ENCODE measurements around the gene KRTAP13-3. TPM values are rescaled to one million over a fixed set of nuclear protein-coding genes. Genes with fewer than 3 reads are reported as not detected.

Gene KRTAP13-3
- total and polyA plus RNA-seq, 5 donors: not detected

GRCh38 chr21:30430170-30430655 lies 4.5 kb upstream of the KRTAP13-3 start, which contains the start of gene KRTAP13-4:
Gene KRTAP13-4 (plus strand): TSS chr21:30430220. CDS start chr21:30430276, 56 bp downstream.
- no peaks in the 10 kb centered on the region for H3K9me3 ChIP-seq (ENCODE audit: control insufficient read depth, low read length)
- no peaks in the 10 kb centered on the region for H3K27me3 ChIP-seq (ENCODE audit: control insufficient read depth, insufficient read depth)
- no peak for DNase-seq
- H3K4me3 ChIP-seq (ENCODE audit: low read length): no peak within 1 kb of the TSS
- WGBS: 75% methylated on average over 9 of the region's 9 CpGs
- ATAC-seq: no peak
- H3K27ac ChIP-seq (ENCODE audit: low read length): no peak within 1 kb of the TSS
- intact Hi-C loops (cut with DNase I): loop anchor here in 3 of 4 donors (10.0 kb wide), 3 partner anchors 85 to 655 kb away; partner anchors contain the start of genes KRTAP23-1 (in 1 of the 3) and KRTAP27-1 (in 1 of the 3)
- no peaks in the 10 kb centered on the region for H3K4me1 ChIP-seq (ENCODE audit: control insufficient read depth, insufficient read depth, low read length)

- DNase-seq: no peak
- intact Hi-C loops (cut with DNase I): no loop called here
- no peaks in the 10 kb centered on the region for H3K4me1 ChIP-seq (ENCODE audit: control insufficient read depth, insufficient read depth, low read length)
- no peak overlapping the region for H3K27ac ChIP-seq (ENCODE audit: low read length)
- no peaks in the 10 kb centered on the region for H3K27me3 ChIP-seq (ENCODE audit: control insufficient read depth, insufficient read depth)
- no peaks in the 10 kb centered on the region for H3K9me3 ChIP-seq (ENCODE audit: control insufficient read depth, low read length)
- ATAC-seq: no peak
- WGBS: 51% methylated on average over 3 of the region's 3 CpGs
- no peak overlapping the region for H3K4me3 ChIP-seq (ENCODE audit: low read length)
Observed at GRCh38 chr21:30426731-30427130, 1.0 kb upstream of the KRTAP13-3 start.

- ATAC-seq (no peak), DNase-seq (no peak)
- no peak overlapping the region for H3K27ac ChIP-seq (ENCODE audit: low read length)
- intact Hi-C loops (cut with DNase I): no loop called here
- 76% methylated on average over 5 of the region's 5 CpGs for WGBS
- H3K4me3 ChIP-seq (ENCODE audit: low read length): no peak overlapping the region
- no peaks in the 10 kb centered on the region for H3K27me3 ChIP-seq (ENCODE audit: control insufficient read depth, insufficient read depth)
- H3K4me1 ChIP-seq (ENCODE audit: control insufficient read depth, insufficient read depth, low read length): no peaks in the 10 kb centered on the region
- no peaks in the 10 kb centered on the region for H3K9me3 ChIP-seq (ENCODE audit: control insufficient read depth, low read length)
Observed at GRCh38 chr21:30415993-30416392, 9.7 kb downstream of the KRTAP13-3 start.

GRCh38 chr21:30408782-30409494 lies 16.8 kb downstream of the KRTAP13-3 start:
- Histone ChIP-seq H3K27ac (ENCODE audit: low read length) (no peak overlapping the region), H3K4me3 (ENCODE audit: low read length) (no peak overlapping the region), H3K4me1 (ENCODE audit: control insufficient read depth, insufficient read depth, low read length) (no peaks in the 10 kb centered on the region), H3K27me3 (ENCODE audit: control insufficient read depth, insufficient read depth) (no peaks in the 10 kb centered on the region), H3K9me3 (ENCODE audit: control insufficient read depth, low read length) (no peaks in the 10 kb centered on the region)
- peak; percentile 72 to 78 for ATAC-seq
- 25% methylated on average over 14 of the region's 14 CpGs for WGBS
- peak; percentile 44 to 55 (median 46) for DNase-seq
- intact Hi-C loops (cut with DNase I): no loop called here

GRCh38 chr21:30395731-30396130 lies 30.0 kb downstream of the KRTAP13-3 start, which contains the start of gene KRTAP13-1:
Gene KRTAP13-1 (plus strand): TSS chr21:30396031. CDS start chr21:30396087, 56 bp downstream.
- no peak for ATAC-seq
- H3K4me1 ChIP-seq (ENCODE audit: control insufficient read depth, insufficient read depth, low read length): no peaks in the 10 kb centered on the region
- no peak for DNase-seq
- no peaks in the 10 kb centered on the region for H3K27me3 ChIP-seq (ENCODE audit: control insufficient read depth, insufficient read depth)
- WGBS: 80% methylated on average over 4 of the region's 4 CpGs
- intact Hi-C loops (cut with DNase I): no loop called here
- no peak within 1 kb of the TSS for H3K4me3 ChIP-seq (ENCODE audit: low read length)
- H3K9me3 ChIP-seq (ENCODE audit: control insufficient read depth, low read length): no peaks in the 10 kb centered on the region
- H3K27ac ChIP-seq (ENCODE audit: low read length): no peak within 1 kb of the TSS

- H3K27ac ChIP-seq (ENCODE audit: low read length): no peak overlapping the region
- H3K4me1 ChIP-seq (ENCODE audit: control insufficient read depth, insufficient read depth, low read length): no peaks in the 10 kb centered on the region
- intact Hi-C loops (cut with DNase I): no loop called here
- H3K27me3 ChIP-seq (ENCODE audit: control insufficient read depth, insufficient read depth): no peaks in the 10 kb centered on the region
- DNase-seq (no peak), ATAC-seq (no peak)
- H3K4me3 ChIP-seq (ENCODE audit: low read length): no peak overlapping the region
- no peaks in the 10 kb centered on the region for H3K9me3 ChIP-seq (ENCODE audit: control insufficient read depth, low read length)
- 25% methylated on average over 2 of the region's 2 CpGs for WGBS
Observed at GRCh38 chr21:30391492-30392025, 34.2 kb downstream of the KRTAP13-3 start.

- Histone ChIP-seq H3K27me3 (ENCODE audit: control insufficient read depth, insufficient read depth) (no peaks in the 10 kb centered on the region), H3K4me3 (ENCODE audit: low read length) (no peak overlapping the region), H3K4me1 (ENCODE audit: control insufficient read depth, insufficient read depth, low read length) (no peaks in the 10 kb centered on the region), H3K9me3 (ENCODE audit: control insufficient read depth, low read length) (no peaks in the 10 kb centered on the region), H3K27ac (ENCODE audit: low read length) (no peak overlapping the region)
- intact Hi-C loops (cut with DNase I): no loop called here
- WGBS: 27% methylated on average over 1 of the region's 1 CpG
- ATAC-seq (no peak), DNase-seq (no peak)
Observed at GRCh38 chr21:30382201-30382600, 43.5 kb downstream of the KRTAP13-3 start.

Other genes starting within 250 kb of the KRTAP13-3 start
- not detected for gene CLDN8, start 209.8 kb downstream of the KRTAP13-3 start, total RNA-seq
- gene CLDN8, start 209.8 kb downstream of the KRTAP13-3 start, polyA plus RNA-seq: not detected
- not detected for gene KRTAP24-1, start 143.0 kb downstream of the KRTAP13-3 start, total RNA-seq
- not detected for gene KRTAP24-1, start 143.0 kb downstream of the KRTAP13-3 start, polyA plus RNA-seq
- not detected for gene KRTAP25-1, start 136.4 kb downstream of the KRTAP13-3 start, total RNA-seq
- not detected for gene KRTAP25-1, start 136.4 kb downstream of the KRTAP13-3 start, polyA plus RNA-seq
- not detected for gene KRTAP26-1, start 105.6 kb downstream of the KRTAP13-3 start, total RNA-seq
- gene KRTAP26-1, start 105.6 kb downstream of the KRTAP13-3 start, polyA plus RNA-seq: not detected
- gene KRTAP27-1, start 88.2 kb downstream of the KRTAP13-3 start, total RNA-seq: not detected
- gene KRTAP27-1, start 88.2 kb downstream of the KRTAP13-3 start, polyA plus RNA-seq: not detected
- gene KRTAP23-1, start 77.3 kb downstream of the KRTAP13-3 start, total RNA-seq: not detected
- not detected for gene KRTAP23-1, start 77.3 kb downstream of the KRTAP13-3 start, polyA plus RNA-seq
- not detected for gene KRTAP13-2, start 53.7 kb downstream of the KRTAP13-3 start, total RNA-seq
- gene KRTAP13-2, start 53.7 kb downstream of the KRTAP13-3 start, polyA plus RNA-seq: not detected
- not detected for gene KRTAP13-1, start 29.9 kb downstream of the KRTAP13-3 start, total RNA-seq
- not detected for gene KRTAP13-1, start 29.9 kb downstream of the KRTAP13-3 start, polyA plus RNA-seq
- gene KRTAP13-4, start 4.3 kb upstream of the KRTAP13-3 start, total RNA-seq: not detected
- gene KRTAP13-4, start 4.3 kb upstream of the KRTAP13-3 start, polyA plus RNA-seq: not detected
- not detected for gene KRTAP15-1, start 14.3 kb upstream of the KRTAP13-3 start, total RNA-seq
- gene KRTAP15-1, start 14.3 kb upstream of the KRTAP13-3 start, polyA plus RNA-seq: not detected
- gene KRTAP19-1, start 54.4 kb upstream of the KRTAP13-3 start, total RNA-seq: not detected
- gene KRTAP19-1, start 54.4 kb upstream of the KRTAP13-3 start, polyA plus RNA-seq: not detected
- gene KRTAP19-2, start 61.5 kb upstream of the KRTAP13-3 start, total RNA-seq: not detected
- gene KRTAP19-2, start 61.5 kb upstream of the KRTAP13-3 start, polyA plus RNA-seq: not detected
- gene KRTAP19-3, start 66.1 kb upstream of the KRTAP13-3 start, total RNA-seq: not detected
- gene KRTAP19-3, start 66.1 kb upstream of the KRTAP13-3 start, polyA plus RNA-seq: not detected
- not detected for gene KRTAP19-4, start 71.2 kb upstream of the KRTAP13-3 start, total RNA-seq
- gene KRTAP19-4, start 71.2 kb upstream of the KRTAP13-3 start, polyA plus RNA-seq: not detected
- not detected for gene KRTAP19-5, start 76.2 kb upstream of the KRTAP13-3 start, total RNA-seq
- gene KRTAP19-5, start 76.2 kb upstream of the KRTAP13-3 start, polyA plus RNA-seq: not detected
- gene KRTAP19-6, start 115.9 kb upstream of the KRTAP13-3 start, total RNA-seq: not detected
- not detected for gene KRTAP19-6, start 115.9 kb upstream of the KRTAP13-3 start, polyA plus RNA-seq
- gene KRTAP19-7, start 135.4 kb upstream of the KRTAP13-3 start, total RNA-seq: not detected
- gene KRTAP19-7, start 135.4 kb upstream of the KRTAP13-3 start, polyA plus RNA-seq: 0.52 TPM
- gene KRTAP22-2, start 164.5 kb upstream of the KRTAP13-3 start, total RNA-seq: not detected
- gene KRTAP22-2, start 164.5 kb upstream of the KRTAP13-3 start, polyA plus RNA-seq: not detected
- gene KRTAP6-3, start 166.5 kb upstream of the KRTAP13-3 start, total RNA-seq: not detected
- not detected for gene KRTAP6-3, start 166.5 kb upstream of the KRTAP13-3 start, polyA plus RNA-seq
- gene KRTAP6-2, start 173.0 kb upstream of the KRTAP13-3 start, total RNA-seq: not detected
- gene KRTAP6-2, start 173.0 kb upstream of the KRTAP13-3 start, polyA plus RNA-seq: not detected
- not detected for gene KRTAP22-1, start 175.2 kb upstream of the KRTAP13-3 start, total RNA-seq
- gene KRTAP22-1, start 175.2 kb upstream of the KRTAP13-3 start, polyA plus RNA-seq: not detected
- not detected for gene KRTAP6-1, start 188.0 kb upstream of the KRTAP13-3 start, total RNA-seq
- not detected for gene KRTAP6-1, start 188.0 kb upstream of the KRTAP13-3 start, polyA plus RNA-seq
- gene KRTAP20-1, start 190.5 kb upstream of the KRTAP13-3 start, total RNA-seq: not detected
- gene KRTAP20-1, start 190.5 kb upstream of the KRTAP13-3 start, polyA plus RNA-seq: not detected
- not detected for gene KRTAP20-4, start 194.7 kb upstream of the KRTAP13-3 start, total RNA-seq
- gene KRTAP20-4, start 194.7 kb upstream of the KRTAP13-3 start, polyA plus RNA-seq: not detected
- gene KRTAP20-2, start 209.3 kb upstream of the KRTAP13-3 start, total RNA-seq: not detected
- not detected for gene KRTAP20-2, start 209.3 kb upstream of the KRTAP13-3 start, polyA plus RNA-seq
- not detected for gene KRTAP20-3, start 216.9 kb upstream of the KRTAP13-3 start, total RNA-seq
- not detected for gene KRTAP20-3, start 216.9 kb upstream of the KRTAP13-3 start, polyA plus RNA-seq